Right lobe of liver (tissue), 6 donors: ENCODE data around the gene CSNK1G3. TPM values are rescaled to one million over a fixed set of nuclear protein-coding genes. Genes with fewer than 3 reads are reported as not detected.

Experiments used
- ATAC-seq, 4 donors: fragments of 200-7000 bp; cut with Tn5 transposase; one replicate each; pipeline ENCODE4 v1.9.1; 2020; ENCODE audit warnings: mild to moderate bottlenecking in 4 of 4, moderate library complexity in 4 of 4
- DNase-seq, 3 donors: peaks; one replicate each; pipeline ENCODE4 v3.0.0-alpha.2; 2020
- H3K27ac ChIP-seq, 3 donors: fragments of 200-600 bp; one replicate each; pipeline ENCODE4 v1.8.0; 2022
- H3K27me3 ChIP-seq, 2 donors: fragments of 200-600 bp; one replicate each; pipeline ENCODE4 v1.8.0; 2022
- H3K36me3 ChIP-seq, 4 donors: fragments of 200-600 bp; sonication (generic) in 1 of 4; one replicate each; pipeline versions ENCODE4 v1.5.1 to v1.8.0; 2017 to 2022; ENCODE audit warnings: control low read depth in 1 of 4
- H3K4me1 ChIP-seq, 4 donors: fragments of 200-600 bp; sonication (generic) in 1 of 4; one replicate each; pipeline versions ENCODE4 v1.5.1 to v1.8.0; 2017 to 2022; ENCODE audit warnings: control low read depth in 1 of 4
- H3K4me3 ChIP-seq, 3 donors: fragments of 200-600 bp; one replicate each; pipeline ENCODE4 v1.8.0; 2022
- H3K9me3 ChIP-seq, 4 donors: fragments of 200-600 bp; sonication (generic) in 1 of 4; one replicate each; pipeline versions ENCODE4 v1.5.1 to v1.8.0; 2017 to 2022; ENCODE audit warnings: control low read depth in 1 of 4
- POLR2A ChIP-seq: fragments of 450-650 bp; IDR thresholded peaks from one replicate; pipeline ENCODE4 v1.6.1; 2017; ENCODE audit warnings: antibody characterized with exemption, mild to moderate bottlenecking
- WGBS: methylation state at CpG from one replicate; pipeline ENCODE4 v1.1.6; 2018; ENCODE audit warnings: low coverage, low lambda C conversion rate; ENCODE audit not compliant: insufficient coverage; ENCODE audit errors: missing lambda C conversion rate; 5-methylcytosine and 5-hydroxymethylcytosine counted together
- intact Hi-C, 2 donors: fragments of 100-400 bp; cut with DNase I; formaldehyde crosslinking; loops; one replicate each; pipeline versions ENCODE4 v1.11.2 to v1.14.1; 2022
- total RNA-seq, 6 experiments: library from RNA; depleted of rRNA in 2 of 6; stranded (reverse); fragments of >200 nt in 2 of 6; fragmentation: NEBNext Ultra II Directional in 3 of 6; extraction: Animal tissue kit (Norgen Biotek cat#: 25700) in 3 of 6; gene quantifications; one replicate each; pipeline versions ENCODE4 v1.1.0 to v1.2.4, GENCODE V29; 2016 to 2023
- TF ChIP-seq, protein P1 (sequence below), 4 donors: fragments of 200-600 bp in 3 of 4; fragments of 450-650 bp in 1 of 4; IDR thresholded peaks; one replicate each; pipeline versions ENCODE4 v1.5.1 to v1.8.0; 2016 to 2022; ENCODE audit warnings: antibody characterized with exemption in 4 of 4, mild to moderate bottlenecking in 2 of 4
- donor health status: DM: no; HTN: yes; CAD: no.
- donor health status: DM: no; HTN: no; CAD: no.
- donor health status: DM: no; HTN: no; CAD: no.
- donor health status: DM: no; HTN: yes; CAD: no.
- donor health status: DM: no; HTN: yes; CAD: no.

The CSNK1G3 gene
- total RNA-seq, 6 experiments from 2014 or later, result 17.4 to 25.6 (median 19.6) TPM

DNA sequence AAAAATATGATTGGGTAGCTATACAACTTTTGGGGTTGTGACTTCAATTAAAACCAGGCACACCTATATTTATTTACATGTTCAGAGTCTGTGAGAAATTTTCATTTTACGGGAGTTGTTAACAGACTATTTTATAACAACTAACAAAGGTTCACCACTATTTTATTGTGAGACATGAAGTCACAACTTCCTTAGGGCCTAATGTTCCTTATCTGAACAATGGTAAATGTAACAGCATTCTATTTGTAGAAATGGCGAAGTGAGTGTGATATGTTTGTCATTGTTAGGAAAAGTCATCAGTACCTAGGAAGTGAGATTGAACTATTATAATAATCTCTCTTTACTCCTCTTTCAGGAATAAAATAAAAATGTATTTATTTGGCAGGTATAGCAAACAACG lies 67.4 kb downstream of the CSNK1G3 start:
- intact Hi-C loops, result no loop called here
- Histone ChIP-seq H3K9me3 (no peaks in the 10 kb centered on the region), H3K4me3 (no peak overlapping the region), H3K27me3 (no peaks in the 10 kb centered on the region), H3K27ac (no peak overlapping the region), H3K36me3 (peaks cover 0 to 4% (median 0%) of the 10 kb centered on the region in 4 donors), H3K4me1 (no peaks in the 10 kb centered on the region)
- 76% methylated on average over 3 of the region's 3 CpGs for WGBS
- no peak for DNase-seq
- TF ChIP-seq POLR2A, result no peak
- TF ChIP-seq, protein P1, sequence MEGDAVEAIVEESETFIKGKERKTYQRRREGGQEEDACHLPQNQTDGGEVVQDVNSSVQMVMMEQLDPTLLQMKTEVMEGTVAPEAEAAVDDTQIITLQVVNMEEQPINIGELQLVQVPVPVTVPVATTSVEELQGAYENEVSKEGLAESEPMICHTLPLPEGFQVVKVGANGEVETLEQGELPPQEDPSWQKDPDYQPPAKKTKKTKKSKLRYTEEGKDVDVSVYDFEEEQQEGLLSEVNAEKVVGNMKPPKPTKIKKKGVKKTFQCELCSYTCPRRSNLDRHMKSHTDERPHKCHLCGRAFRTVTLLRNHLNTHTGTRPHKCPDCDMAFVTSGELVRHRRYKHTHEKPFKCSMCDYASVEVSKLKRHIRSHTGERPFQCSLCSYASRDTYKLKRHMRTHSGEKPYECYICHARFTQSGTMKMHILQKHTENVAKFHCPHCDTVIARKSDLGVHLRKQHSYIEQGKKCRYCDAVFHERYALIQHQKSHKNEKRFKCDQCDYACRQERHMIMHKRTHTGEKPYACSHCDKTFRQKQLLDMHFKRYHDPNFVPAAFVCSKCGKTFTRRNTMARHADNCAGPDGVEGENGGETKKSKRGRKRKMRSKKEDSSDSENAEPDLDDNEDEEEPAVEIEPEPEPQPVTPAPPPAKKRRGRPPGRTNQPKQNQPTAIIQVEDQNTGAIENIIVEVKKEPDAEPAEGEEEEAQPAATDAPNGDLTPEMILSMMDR (IDR thresholded peaks at IDR 0.05), result no peak
- no peak for ATAC-seq

DNA sequence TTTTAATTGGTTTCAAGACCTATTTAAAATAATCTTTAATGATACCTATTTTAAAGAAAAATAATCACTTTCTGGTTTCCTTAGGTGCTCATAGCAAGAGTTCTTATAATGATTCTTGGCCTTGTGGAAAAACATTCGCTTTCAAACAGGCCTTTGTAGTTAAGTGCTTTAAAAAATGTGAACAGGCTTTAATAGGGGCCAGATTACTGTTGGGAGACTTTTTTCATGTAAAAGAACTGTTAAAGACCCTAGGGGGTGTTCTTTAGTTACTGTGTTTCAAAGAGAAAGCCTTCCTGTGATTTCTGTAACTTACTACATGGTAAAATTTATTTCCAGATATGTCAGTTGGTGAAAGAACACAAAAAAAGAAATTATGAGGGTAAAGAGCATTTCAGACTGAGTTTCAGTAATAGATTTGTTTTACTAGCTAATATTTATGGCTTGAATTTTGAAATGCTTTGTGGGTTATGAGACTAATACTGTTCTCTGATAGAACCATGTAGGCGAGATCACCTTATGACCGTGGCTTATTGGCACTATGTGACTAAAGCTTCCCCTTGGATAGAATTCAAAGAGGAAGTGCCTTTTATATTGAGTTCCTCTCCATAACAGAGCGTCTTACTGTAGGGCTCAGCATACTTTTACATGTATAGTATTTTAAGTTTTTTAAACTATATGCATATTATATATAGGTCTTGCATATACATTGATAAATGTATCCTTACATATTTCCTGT lies 70.7 kb downstream of the CSNK1G3 start:
- intact Hi-C loops, result no loop called here
- ATAC-seq (peak in 3 of 4 donors; percentile 63 to 74 (median 64)), DNase-seq (no peak)
- WGBS, result 63% methylated on average over 4 of the region's 4 CpGs
- Histone ChIP-seq H3K27ac (no peak overlapping the region), H3K4me1 (no peaks in the 10 kb centered on the region), H3K27me3 (no peaks in the 10 kb centered on the region), H3K4me3 (no peak overlapping the region), H3K9me3 (no peaks in the 10 kb centered on the region), H3K36me3 (no peaks in the 10 kb centered on the region)
- TF ChIP-seq, protein P1 (IDR thresholded peaks at IDR 0.05), result no peak
- no peak for TF ChIP-seq POLR2A

DNA sequence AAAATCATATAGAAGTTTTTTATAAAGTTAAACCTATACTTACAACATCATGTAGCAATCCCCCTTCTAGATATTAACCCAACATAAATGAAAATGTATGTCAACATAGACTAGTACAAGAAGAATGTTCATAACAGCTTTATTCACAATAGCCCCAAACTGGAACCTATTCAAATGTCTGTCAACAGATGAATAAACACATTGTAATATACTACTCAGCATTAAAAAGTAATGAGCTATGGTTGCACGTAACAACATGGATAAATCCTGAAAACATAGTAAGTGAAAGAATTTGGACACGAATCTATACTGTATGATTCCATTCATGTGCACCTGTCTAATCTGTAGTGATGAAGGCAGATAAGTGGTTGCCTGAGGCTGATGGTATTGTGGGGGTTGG lies 73.9 kb downstream of the CSNK1G3 start:
- Histone ChIP-seq H3K9me3 (no peaks in the 10 kb centered on the region), H3K27me3 (no peaks in the 10 kb centered on the region), H3K4me3 (no peak overlapping the region), H3K36me3 (peaks cover 0 to 3% (median 0%) of the 10 kb centered on the region in 4 donors), H3K27ac (no peak overlapping the region), H3K4me1 (no peaks in the 10 kb centered on the region)
- WGBS, result 100% methylated on average over 2 of the region's 2 CpGs
- TF ChIP-seq, protein P1 (IDR thresholded peaks at IDR 0.05), result no peak
- no peak for TF ChIP-seq POLR2A
- intact Hi-C loops, result no loop called here
- ATAC-seq (no peak), DNase-seq (no peak)

DNA sequence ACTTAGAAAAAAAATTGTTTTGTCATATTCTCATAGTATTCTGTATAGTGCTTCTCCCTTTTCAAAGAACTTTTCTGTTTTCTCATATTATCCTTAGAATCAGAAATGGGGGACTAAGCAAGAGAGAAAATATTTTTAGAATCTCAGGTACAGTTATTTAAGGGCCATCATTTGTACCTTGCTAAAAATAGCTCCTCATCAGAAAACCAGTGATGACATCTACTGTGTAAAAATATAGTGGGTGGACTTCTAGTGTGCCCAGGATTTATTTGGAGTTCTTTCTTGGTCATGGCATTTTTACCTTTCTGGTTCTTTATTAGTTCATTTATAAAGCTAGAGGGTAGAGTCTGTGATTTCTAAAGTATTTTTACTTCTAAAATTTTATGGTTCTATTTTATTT lies 82.5 kb downstream of the CSNK1G3 start:
- Histone ChIP-seq H3K4me3 (no peak overlapping the region), H3K36me3 (peaks cover 0 to 8% (median 3%) of the 10 kb centered on the region in 4 donors), H3K4me1 (no peaks in the 10 kb centered on the region), H3K27ac (no peak overlapping the region), H3K27me3 (no peaks in the 10 kb centered on the region), H3K9me3 (no peaks in the 10 kb centered on the region)
- DNase-seq (no peak), ATAC-seq (no peak)
- no peak for TF ChIP-seq POLR2A
- TF ChIP-seq, protein P1 (IDR thresholded peaks at IDR 0.05), result no peak
- intact Hi-C loops, result no loop called here
